MM.1S (cell line): Measurements from ENCODE around the gene CCL2.

ENCODE experiments used
- DNase-seq: peaks from one replicate; pipeline ENCODE4 v3.0.0-alpha.2; 2015
- H2AFZ ChIP-seq: fragments of 300-600 bp; sonication (generic); 2 replicates; pipeline ENCODE4 v1.6.0; 2016; ENCODE audit warnings: antibody characterized with exemption, low read length
- H3F3A ChIP-seq: fragments of 300-600 bp; sonication (generic); 2 replicates; pipeline ENCODE4 v1.6.1; 2016; ENCODE audit warnings: mild to moderate bottlenecking, antibody characterized with exemption, low read length, moderate library complexity, mixed read lengths; ENCODE audit not compliant: insufficient read depth
- H3K27ac ChIP-seq: fragments of 300-600 bp; sonication (generic); 2 replicates; pipeline ENCODE4 v1.5.1; 2016; ENCODE audit warnings: mild to moderate bottlenecking, low read length
- H3K27me3 ChIP-seq: fragments of 300-600 bp; sonication (generic); replicated peaks from 2 replicates; pipeline ENCODE4 v1.6.0; 2016; ENCODE audit warnings: low read length; ENCODE audit not compliant: insufficient read depth
- H3K36me3 ChIP-seq: fragments of 300-600 bp; sonication (generic); replicated peaks from 2 replicates; pipeline ENCODE4 v1.6.1; 2016; ENCODE audit warnings: mild to moderate bottlenecking, low read length, mixed read lengths; ENCODE audit not compliant: insufficient read depth
- H3K4me1 ChIP-seq: fragments of 300-600 bp; sonication (generic); 2 replicates; pipeline ENCODE4 v1.6.1; 2016; ENCODE audit warnings: low read length, mixed read lengths
- H3K4me2 ChIP-seq: fragments of 300-600 bp; sonication (generic); 2 replicates; pipeline ENCODE4 v1.6.0; 2016; ENCODE audit warnings: low read depth, low read length
- H3K4me3 ChIP-seq: fragments of 300-600 bp; sonication (generic); 2 replicates; pipeline ENCODE4 v1.5.1; 2016; ENCODE audit warnings: low read length, mixed read lengths
- H3K79me2 ChIP-seq: fragments of 300-600 bp; sonication (generic); 2 replicates; pipeline ENCODE4 v1.6.1; 2016; ENCODE audit warnings: mixed run types, low read length, mixed read lengths
- H3K9ac ChIP-seq: fragments of 300-600 bp; sonication (generic); 2 replicates; pipeline ENCODE4 v1.6.1; 2016; ENCODE audit warnings: low read length, mixed read lengths
- H3K9me2 ChIP-seq: fragments of 300-600 bp; sonication (generic); replicated peaks from 2 replicates; pipeline ENCODE4 v1.6.1; 2016; ENCODE audit warnings: mild to moderate bottlenecking, low read length, mixed read lengths; ENCODE audit not compliant: insufficient read depth
- H3K9me3 ChIP-seq: fragments of 300-600 bp; sonication (generic); replicated peaks from 2 replicates; pipeline ENCODE4 v1.6.1; 2016; ENCODE audit warnings: mild to moderate bottlenecking, low read length, mixed read lengths; ENCODE audit not compliant: insufficient read depth
- H4K20me1 ChIP-seq: fragments of 300-600 bp; sonication (generic); 2 replicates; pipeline ENCODE4 v1.6.1; 2016; ENCODE audit warnings: mild to moderate bottlenecking, low read length, moderate library complexity, mixed read lengths; ENCODE audit not compliant: insufficient read depth
- CTCF ChIP-seq: fragments of 300-600 bp; sonication (generic); IDR thresholded peaks from 2 replicates; pipeline ENCODE4 v1.5.1; 2016; ENCODE audit warnings: antibody characterized with exemption, low read length, mixed read lengths
- EZH2 ChIP-seq: fragments of 300-600 bp; sonication (generic); optimal IDR thresholded peaks from 2 replicates; pipeline ENCODE3; 2017; ENCODE audit warnings: low read depth, mild to moderate bottlenecking, antibody characterized with exemption, low read length, mixed read lengths
- EZH2phosphoT487 ChIP-seq: fragments of 300-600 bp; sonication (generic); IDR thresholded peaks from 2 replicates; pipeline ENCODE4 v1.6.1; 2018; ENCODE audit warnings: antibody characterized with exemption, low read length

Gene CCL2

GRCh38 chr17:34220045-34220751 is 34.9 kb upstream of the CCL2 start:
- DNase-seq = no peak
- TF ChIP-seq EZH2 = no peak
- no peak for TF ChIP-seq EZH2phosphoT487
- no peak for TF ChIP-seq CTCF
- H3K4me1 ChIP-seq = no peaks in the 10 kb centered on the region

DNA sequence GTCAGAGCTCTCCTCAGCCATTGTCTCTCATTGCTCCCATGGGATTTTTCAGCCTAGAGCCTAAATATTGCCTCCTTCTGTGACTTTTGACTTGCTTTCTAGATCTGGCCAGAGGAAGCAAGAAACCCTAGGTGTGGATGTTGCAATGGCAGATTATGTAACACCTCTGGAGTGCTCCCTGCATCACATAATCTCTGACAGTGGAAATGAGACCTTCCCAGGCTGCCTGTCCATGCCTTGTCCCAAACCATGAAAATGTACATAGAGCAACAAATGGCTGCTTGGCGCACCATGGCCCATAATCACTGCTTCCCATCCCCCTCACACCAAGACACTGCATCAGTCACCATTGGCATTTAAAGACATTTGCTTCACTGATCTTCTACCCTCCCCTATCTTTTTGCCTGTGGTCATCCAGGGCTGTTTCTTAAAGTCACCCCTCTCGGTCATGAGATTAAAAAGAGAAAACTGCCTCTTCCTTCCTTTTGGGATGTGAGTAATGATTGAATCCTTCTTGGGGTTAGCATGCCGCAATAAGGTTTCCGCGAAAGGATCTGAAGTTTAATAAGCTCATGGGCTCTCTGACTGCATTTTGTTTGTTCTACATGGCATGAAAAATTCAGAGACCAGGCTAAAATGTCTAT is 34.2 kb upstream of the CCL2 start:
- TF ChIP-seq CTCF (no peak), EZH2 (no peak), EZH2phosphoT487 (no peak)
- H3K9ac ChIP-seq = no peak overlapping the region
- H3F3A ChIP-seq = no peaks in the 10 kb centered on the region
- no peaks in the 10 kb centered on the region for H4K20me1 ChIP-seq
- H3K27ac ChIP-seq = no peak overlapping the region
- no peak overlapping the region for H3K4me2 ChIP-seq
- no peak overlapping the region for H3K4me3 ChIP-seq
- no peaks in the 10 kb centered on the region for H3K36me3 ChIP-seq
- H3K79me2 ChIP-seq = no peaks in the 10 kb centered on the region
- H2AFZ ChIP-seq = no peak overlapping the region
- DNase-seq = no peak
- H3K4me1 ChIP-seq = no peaks in the 10 kb centered on the region
- H3K27me3 ChIP-seq = no peaks in the 10 kb centered on the region
- no peaks in the 10 kb centered on the region for H3K9me3 ChIP-seq
- no peaks in the 10 kb centered on the region for H3K9me2 ChIP-seq

More at GRCh38 chr17:34220045-34220751, 34.9 kb upstream of the CCL2 start:
- Histone ChIP-seq H3K4me2 (no peak overlapping the region), H3K9me3 (no peaks in the 10 kb centered on the region), H3K27ac (no peak overlapping the region), H3K9me2 (no peaks in the 10 kb centered on the region), H3K27me3 (no peaks in the 10 kb centered on the region), H4K20me1 (no peaks in the 10 kb centered on the region), H3K79me2 (no peaks in the 10 kb centered on the region), H2AFZ (no peak overlapping the region), H3F3A (no peaks in the 10 kb centered on the region), H3K4me3 (no peak overlapping the region), H3K36me3 (no peaks in the 10 kb centered on the region), H3K9ac (no peak overlapping the region)

GRCh38 chr17:34221411-34221810 is 33.7 kb upstream of the CCL2 start:
- Histone ChIP-seq H3K36me3 (no peaks in the 10 kb centered on the region), H3F3A (no peaks in the 10 kb centered on the region), H3K4me3 (no peak overlapping the region), H4K20me1 (no peaks in the 10 kb centered on the region), H3K4me2 (no peak overlapping the region), H3K9ac (no peak overlapping the region), H2AFZ (no peak overlapping the region), H3K27me3 (no peaks in the 10 kb centered on the region), H3K9me2 (no peaks in the 10 kb centered on the region), H3K79me2 (no peaks in the 10 kb centered on the region), H3K27ac (no peak overlapping the region), H3K4me1 (no peaks in the 10 kb centered on the region), H3K9me3 (no peaks in the 10 kb centered on the region)
- no peak for DNase-seq
- TF ChIP-seq EZH2phosphoT487 (no peak), CTCF (no peak), EZH2 (no peak)
